ENCODE data around the gene CXXC1.
A peak's percentile ranks its signal among the peaks of the same experiment; 100 is the strongest.
"Not testable (repeated sequence)": the region's sequence is repeated elsewhere in the genome, so short reads cannot be mapped to it uniquely, and the experiment has no call there.

The CXXC1 gene

DNA sequence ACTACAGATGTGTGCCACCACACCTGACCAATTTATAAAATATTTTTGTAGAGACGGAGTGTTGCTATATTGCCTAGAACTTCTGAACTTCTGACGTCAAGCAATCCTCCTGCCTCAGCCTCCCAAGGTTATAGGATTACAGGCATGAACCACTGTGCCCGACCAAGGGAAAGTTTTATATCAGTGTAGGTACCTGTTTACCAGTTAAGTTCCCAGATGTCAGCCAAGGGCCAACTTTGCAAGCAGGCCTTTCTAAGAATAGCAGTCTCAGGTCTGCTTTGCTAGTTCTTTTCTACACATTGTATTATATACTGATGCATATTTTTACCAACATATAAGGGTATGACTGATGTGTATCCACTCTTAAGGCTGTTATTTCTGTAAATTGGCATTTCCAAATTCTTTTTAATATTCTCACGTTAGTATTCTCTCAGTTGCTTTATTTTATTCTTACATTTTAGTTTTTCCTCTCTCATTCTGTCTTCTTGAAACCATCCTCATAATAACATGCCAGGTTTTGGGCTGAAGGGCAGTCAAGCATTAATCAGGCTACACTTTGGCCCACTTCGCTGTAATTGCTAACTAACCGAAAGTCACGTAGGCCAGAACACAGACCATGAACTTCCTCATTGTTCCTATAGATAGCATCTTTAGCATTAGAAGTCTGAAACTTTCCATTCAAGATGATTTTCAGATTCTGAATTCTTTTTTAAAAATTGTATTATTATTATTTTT, 25.0 kb upstream of the CXXC1 start:
- Histone ChIP-seq H3K9ac (ENCODE audit: low read depth in 1 of 2, low read length in 2 of 2) (no peak overlapping the region), H3K4me1 (ENCODE audit: control insufficient read depth in 2 of 2, insufficient read depth in 2 of 2, low read length in 2 of 2) (peaks cover 0 to 3% of the 10 kb centered on the region in 2 donors), H3K36me3 (ENCODE audit: control insufficient read depth in 2 of 2, insufficient read depth in 2 of 2, low read length in 2 of 2) (no peaks in the 10 kb centered on the region), H3K9me3 (ENCODE audit: control insufficient read depth in 2 of 2, low read length in 2 of 2) (no peaks in the 10 kb centered on the region), H3K4me3 (ENCODE audit: low read length in 2 of 2) (no peak overlapping the region), H3K27ac (ENCODE audit: low read depth in 2 of 2, low read length in 2 of 2) (peak overlapping the region; percentile 17 to 24), H3K27me3 (ENCODE audit: control insufficient read depth in 2 of 2, insufficient read depth in 2 of 2, low read length in 2 of 2) (no peaks in the 10 kb centered on the region)

DNA sequence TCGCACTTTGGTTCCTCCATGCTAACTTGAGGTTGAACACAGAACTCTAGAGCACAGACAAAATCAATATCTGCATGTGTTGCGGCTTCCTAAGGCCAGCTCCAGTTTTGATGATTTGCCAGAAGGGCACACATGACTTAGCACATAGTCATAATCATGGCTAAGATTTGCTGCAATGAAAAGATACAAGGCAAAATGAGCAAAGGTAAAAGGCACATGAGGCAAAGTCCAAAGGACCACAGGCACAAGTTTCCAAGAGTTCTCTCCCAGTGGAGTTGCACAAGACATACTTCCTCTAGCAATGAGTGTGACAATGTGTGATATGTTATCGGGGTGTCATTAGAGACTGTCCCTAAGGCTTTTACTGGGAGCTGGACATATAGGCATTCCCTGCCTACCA, 24.2 kb upstream of the CXXC1 start:
- Histone ChIP-seq H3K27me3 (ENCODE audit: control insufficient read depth in 2 of 2, insufficient read depth in 2 of 2, low read length in 2 of 2) (no peaks in the 10 kb centered on the region), H3K4me1 (ENCODE audit: control insufficient read depth in 2 of 2, insufficient read depth in 2 of 2, low read length in 2 of 2) (peaks cover 0 to 6% of the 10 kb centered on the region in 2 donors), H3K4me3 (ENCODE audit: low read length in 2 of 2) (no peak overlapping the region), H3K9ac (ENCODE audit: low read depth in 1 of 2, low read length in 2 of 2) (no peak overlapping the region), H3K9me3 (ENCODE audit: control insufficient read depth in 2 of 2, low read length in 2 of 2) (no peaks in the 10 kb centered on the region), H3K36me3 (ENCODE audit: control insufficient read depth in 2 of 2, insufficient read depth in 2 of 2, low read length in 2 of 2) (no peaks in the 10 kb centered on the region), H3K27ac (ENCODE audit: low read depth in 2 of 2, low read length in 2 of 2) (no peak overlapping the region)

DNA sequence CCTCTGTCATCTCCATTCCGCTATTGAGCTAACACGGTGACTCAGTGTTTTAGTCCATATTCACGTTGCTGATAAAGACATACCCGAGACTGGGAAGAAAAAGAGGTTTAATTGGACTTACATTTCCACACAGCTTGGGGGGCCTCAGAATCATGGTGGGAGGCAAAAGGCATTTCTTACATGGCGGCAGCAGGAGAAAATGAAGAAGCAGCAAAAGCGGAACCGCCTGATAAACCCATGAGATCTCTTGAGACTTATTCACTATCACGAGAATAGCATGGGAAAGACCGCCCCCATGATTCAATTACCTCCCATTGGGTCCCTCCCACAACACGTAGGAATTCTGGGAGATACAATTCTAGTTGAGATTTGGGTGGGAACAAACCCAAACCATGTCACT, 22.6 kb upstream of the CXXC1 start:
- Histone ChIP-seq H3K9ac (ENCODE audit: low read depth in 1 of 2, low read length in 2 of 2) (no peak overlapping the region), H3K4me3 (ENCODE audit: low read length in 2 of 2) (no peak overlapping the region), H3K36me3 (ENCODE audit: control insufficient read depth in 2 of 2, insufficient read depth in 2 of 2, low read length in 2 of 2) (no peaks in the 10 kb centered on the region), H3K27me3 (ENCODE audit: control insufficient read depth in 2 of 2, insufficient read depth in 2 of 2, low read length in 2 of 2) (no peaks in the 10 kb centered on the region), H3K9me3 (ENCODE audit: control insufficient read depth in 2 of 2, low read length in 2 of 2) (no peaks in the 10 kb centered on the region), H3K27ac (ENCODE audit: low read depth in 2 of 2, low read length in 2 of 2) (no peak overlapping the region), H3K4me1 (ENCODE audit: control insufficient read depth in 2 of 2, insufficient read depth in 2 of 2, low read length in 2 of 2) (peaks cover 0 to 6% of the 10 kb centered on the region in 2 donors)

DNA sequence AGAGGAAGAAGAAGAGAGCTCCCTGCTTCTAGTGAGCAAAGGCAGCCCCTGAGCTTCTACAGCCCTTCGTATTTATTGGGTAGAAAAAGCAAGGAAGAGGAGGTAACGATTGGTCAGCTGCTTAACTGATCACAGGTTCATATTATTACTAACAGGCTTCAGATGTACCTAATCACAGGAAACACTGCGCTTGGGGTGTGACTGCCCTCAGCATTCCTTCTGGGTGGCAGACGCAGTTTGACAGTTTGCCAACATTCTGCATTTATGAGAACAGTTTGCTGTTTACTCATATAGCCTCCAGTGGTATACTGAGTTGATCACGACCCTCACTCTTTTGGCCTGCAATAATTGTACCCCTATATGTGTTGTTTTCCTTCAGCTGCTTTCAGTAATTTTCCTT, 21.4 kb upstream of the CXXC1 start:
- H3K27ac ChIP-seq (ENCODE audit: low read depth in 2 of 2, low read length in 2 of 2): peak overlapping the region in 1 of 2 donors; percentile 60
- not testable (repeated sequence) for H3K4me1 ChIP-seq (ENCODE audit: control insufficient read depth in 2 of 2, insufficient read depth in 2 of 2, low read length in 2 of 2); H3K9ac ChIP-seq (ENCODE audit: low read depth in 1 of 2, low read length in 2 of 2); H3K27me3 ChIP-seq (ENCODE audit: control insufficient read depth in 2 of 2, insufficient read depth in 2 of 2, low read length in 2 of 2); H3K9me3 ChIP-seq (ENCODE audit: control insufficient read depth in 2 of 2, low read length in 2 of 2); H3K36me3 ChIP-seq (ENCODE audit: control insufficient read depth in 2 of 2, insufficient read depth in 2 of 2, low read length in 2 of 2); H3K4me3 ChIP-seq (ENCODE audit: low read length in 2 of 2)

GRCh38 chr18:50307738-50308470, 20.4 kb upstream of the CXXC1 start:
- H3K9ac ChIP-seq (ENCODE audit: low read depth in 1 of 2, low read length in 2 of 2): peak overlapping the region; percentile 21 to 52
- no peaks in the 10 kb centered on the region for H3K9me3 ChIP-seq (ENCODE audit: control insufficient read depth in 2 of 2, low read length in 2 of 2)
- peaks cover 0 to under 1% of the 10 kb centered on the region in 2 donors for H3K27me3 ChIP-seq (ENCODE audit: control insufficient read depth in 2 of 2, insufficient read depth in 2 of 2, low read length in 2 of 2)
- no peaks in the 10 kb centered on the region for H3K36me3 ChIP-seq (ENCODE audit: control insufficient read depth in 2 of 2, insufficient read depth in 2 of 2, low read length in 2 of 2)
- peaks cover 0 to 6% of the 10 kb centered on the region in 2 donors for H3K4me1 ChIP-seq (ENCODE audit: control insufficient read depth in 2 of 2, insufficient read depth in 2 of 2, low read length in 2 of 2)
- peak overlapping the region; percentile 63 to 78 for H3K4me3 ChIP-seq (ENCODE audit: low read length in 2 of 2)
- H3K27ac ChIP-seq (ENCODE audit: low read depth in 2 of 2, low read length in 2 of 2): peak overlapping the region; percentile 30 to 60

- Histone ChIP-seq H3K27me3 (ENCODE audit: control insufficient read depth in 2 of 2, insufficient read depth in 2 of 2, low read length in 2 of 2) (peaks cover 0 to 3% of the 10 kb centered on the region in 2 donors), H3K9ac (ENCODE audit: low read depth in 1 of 2, low read length in 2 of 2) (peak overlapping the region; percentile 21 to 28), H3K27ac (ENCODE audit: low read depth in 2 of 2, low read length in 2 of 2) (peak overlapping the region in 1 of 2 donors; percentile 38), H3K4me3 (ENCODE audit: low read length in 2 of 2) (peak overlapping the region; percentile 63 to 78), H3K36me3 (ENCODE audit: control insufficient read depth in 2 of 2, insufficient read depth in 2 of 2, low read length in 2 of 2) (no peaks in the 10 kb centered on the region), H3K4me1 (ENCODE audit: control insufficient read depth in 2 of 2, insufficient read depth in 2 of 2, low read length in 2 of 2) (peaks cover 0 to 6% of the 10 kb centered on the region in 2 donors), H3K9me3 (ENCODE audit: control insufficient read depth in 2 of 2, low read length in 2 of 2) (no peaks in the 10 kb centered on the region)
Measured at GRCh38 chr18:50307400-50307737, 19.9 kb upstream of the CXXC1 start.

GRCh38 chr18:50306944-50307343, 19.5 kb upstream of the CXXC1 start:
- no peaks in the 10 kb centered on the region for H3K9me3 ChIP-seq (ENCODE audit: control insufficient read depth in 2 of 2, low read length in 2 of 2)
- peaks cover 0 to 3% of the 10 kb centered on the region in 2 donors for H3K27me3 ChIP-seq (ENCODE audit: control insufficient read depth in 2 of 2, insufficient read depth in 2 of 2, low read length in 2 of 2)
- peak overlapping the region in 1 of 2 donors; percentile 38 for H3K27ac ChIP-seq (ENCODE audit: low read depth in 2 of 2, low read length in 2 of 2)
- no peaks in the 10 kb centered on the region for H3K36me3 ChIP-seq (ENCODE audit: control insufficient read depth in 2 of 2, insufficient read depth in 2 of 2, low read length in 2 of 2)
- peak overlapping the region in 1 of 2 donors; percentile 28 for H3K9ac ChIP-seq (ENCODE audit: low read depth in 1 of 2, low read length in 2 of 2)
- H3K4me3 ChIP-seq (ENCODE audit: low read length in 2 of 2): peak overlapping the region in 1 of 2 donors; percentile 78
- H3K4me1 ChIP-seq (ENCODE audit: control insufficient read depth in 2 of 2, insufficient read depth in 2 of 2, low read length in 2 of 2): peaks cover 0 to 6% of the 10 kb centered on the region in 2 donors

DNA sequence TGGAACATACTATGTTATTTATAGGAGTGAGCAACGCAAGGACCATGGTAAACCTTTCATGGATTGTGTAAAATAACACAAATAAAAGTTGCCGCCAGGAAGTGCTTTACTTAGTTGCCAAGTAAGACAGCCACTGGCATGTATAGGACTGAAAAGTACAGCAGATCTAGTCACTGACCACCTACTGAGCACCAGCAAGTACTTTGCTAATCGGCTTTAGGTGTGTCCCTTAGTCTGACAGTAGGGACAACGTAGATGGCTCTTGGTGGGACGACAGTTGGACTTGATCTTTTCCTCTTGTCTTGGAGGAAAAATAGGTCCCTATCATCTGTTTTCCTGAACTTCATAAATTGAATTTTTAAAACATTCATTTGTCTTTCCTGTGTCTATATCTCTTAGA, 13.6 kb upstream of the CXXC1 start:
- Histone ChIP-seq H3K4me3 (ENCODE audit: low read length in 2 of 2) (no peak overlapping the region), H3K27ac (ENCODE audit: low read depth in 2 of 2, low read length in 2 of 2) (no peak overlapping the region), H3K4me1 (ENCODE audit: control insufficient read depth in 2 of 2, insufficient read depth in 2 of 2, low read length in 2 of 2) (peaks cover 0 to 3% of the 10 kb centered on the region in 2 donors), H3K36me3 (ENCODE audit: control insufficient read depth in 2 of 2, insufficient read depth in 2 of 2, low read length in 2 of 2) (no peaks in the 10 kb centered on the region), H3K27me3 (ENCODE audit: control insufficient read depth in 2 of 2, insufficient read depth in 2 of 2, low read length in 2 of 2) (peaks cover 0 to 12% of the 10 kb centered on the region in 2 donors), H3K9ac (ENCODE audit: low read depth in 1 of 2, low read length in 2 of 2) (no peak overlapping the region), H3K9me3 (ENCODE audit: control insufficient read depth in 2 of 2, low read length in 2 of 2) (no peaks in the 10 kb centered on the region)

DNA sequence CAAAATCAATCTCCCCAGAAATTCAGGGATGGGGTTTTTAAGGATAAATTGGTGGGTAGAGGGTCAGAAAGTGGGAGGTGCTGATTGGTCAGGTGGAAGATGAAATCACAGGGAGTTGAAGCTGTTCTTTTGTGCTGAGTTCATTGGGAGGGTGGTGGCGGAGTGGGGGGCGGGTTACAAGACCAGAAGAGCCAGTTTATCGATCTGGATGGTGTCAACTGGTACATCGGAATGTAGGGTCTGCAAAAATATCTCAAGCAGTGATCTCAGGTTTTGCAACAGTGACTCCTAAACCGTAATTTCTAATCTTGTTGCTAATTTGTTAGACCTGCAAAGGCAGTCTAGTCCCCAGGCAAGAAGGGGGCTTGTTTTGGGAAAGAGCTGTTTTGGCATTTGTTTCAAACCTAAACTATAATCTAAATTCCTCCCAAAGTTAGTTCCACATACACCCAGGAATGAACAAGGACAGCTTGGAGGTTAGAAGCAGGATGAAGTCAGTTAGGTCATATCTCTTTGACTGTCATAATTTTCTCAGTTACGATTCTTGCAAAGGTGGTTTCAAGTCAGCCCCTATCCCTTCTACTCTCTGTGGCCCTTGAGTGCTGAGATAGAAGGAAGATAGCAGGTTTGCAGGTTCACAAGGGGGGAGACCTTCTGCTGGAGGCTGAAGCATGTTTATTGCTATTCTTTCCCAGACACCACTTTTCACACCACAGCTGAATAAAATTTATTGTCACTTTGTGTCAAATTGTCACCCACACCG, 12.3 kb upstream of the CXXC1 start:
- Histone ChIP-seq H3K4me3 (ENCODE audit: low read length in 2 of 2) (no peak overlapping the region), H3K9me3 (ENCODE audit: control insufficient read depth in 2 of 2, low read length in 2 of 2) (no peaks in the 10 kb centered on the region), H3K27me3 (ENCODE audit: control insufficient read depth in 2 of 2, insufficient read depth in 2 of 2, low read length in 2 of 2) (peaks cover 0 to 12% of the 10 kb centered on the region in 2 donors), H3K9ac (ENCODE audit: low read depth in 1 of 2, low read length in 2 of 2) (no peak overlapping the region), H3K27ac (ENCODE audit: low read depth in 2 of 2, low read length in 2 of 2) (no peak overlapping the region), H3K4me1 (ENCODE audit: control insufficient read depth in 2 of 2, insufficient read depth in 2 of 2, low read length in 2 of 2) (peaks cover 0 to 3% of the 10 kb centered on the region in 2 donors), H3K36me3 (ENCODE audit: control insufficient read depth in 2 of 2, insufficient read depth in 2 of 2, low read length in 2 of 2) (no peaks in the 10 kb centered on the region)

All from mucosa of rectum (tissue), 2 donors.